Body of pancreas (tissue), 4 donors: Measurements from ENCODE around the gene CIRBP. TPM values are rescaled to one million over a fixed set of nuclear protein-coding genes. Genes with fewer than 3 reads are reported as not detected.
"Not testable (repeated sequence)": the region's sequence is repeated elsewhere in the genome, so short reads cannot be mapped to it uniquely, and the experiment has no call there.

ENCODE experiments used
- ATAC-seq: fragments of 150-250 bp; one replicate; pipeline ENCODE4 v1.9.1; 2016
- DNase-seq, 4 donors: peaks; one replicate each; pipeline ENCODE4 v3.0.0-alpha.2; 2019
- H3K27ac ChIP-seq, 4 donors: fragments of 200-600 bp; sonication (generic); 1 replicate in 3 of 4; 2 replicates in 1 of 4; pipeline versions ENCODE4 v1.5.1 to v1.6.1; 2016 to 2019; ENCODE audit warnings: mild to moderate bottlenecking in 1 of 4, mixed read lengths in 1 of 4, moderate library complexity in 1 of 4
- H3K27me3 ChIP-seq, 2 donors: fragments of 200-600 bp; sonication (generic); one replicate each; pipeline ENCODE4 v1.6.0; 2016; ENCODE audit warnings: mild to moderate bottlenecking in 1 of 2
- H3K36me3 ChIP-seq, 2 donors: fragments of 200-600 bp; sonication (generic); replicated peaks in 1 of 2; 2 replicates each; pipeline ENCODE4 v1.5.1; 2016; ENCODE audit warnings: low read depth in 2 of 2; ENCODE audit not compliant: insufficient read depth in 1 of 2
- H3K4me1 ChIP-seq: fragments of 200-600 bp; sonication (generic); one replicate; pipeline ENCODE4 v1.6.0; 2016
- H3K4me3 ChIP-seq, 2 donors: fragments of 200-600 bp; sonication (generic); 1 replicate in 1 of 2; 2 replicates in 1 of 2; pipeline ENCODE4 v1.5.1; 2016 to 2019
- H3K9me3 ChIP-seq, 3 donors: fragments of 200-600 bp; sonication (generic); 1 replicate in 2 of 3; 2 replicates in 1 of 3; pipeline ENCODE4 v1.5.1; 2016
- POLR2A ChIP-seq, 3 donors: fragments of 450-650 bp; IDR thresholded peaks; one replicate each; pipeline ENCODE4 v1.6.1; 2016; ENCODE audit warnings: antibody characterized with exemption in 3 of 3, mild to moderate bottlenecking in 2 of 3
- WGBS, 2 donors: methylation state at CpG; one replicate each; pipeline ENCODE4 v1.1.5; 2017; 5-methylcytosine and 5-hydroxymethylcytosine counted together
- intact Hi-C: fragments of 100-400 bp; cut with DNase I; formaldehyde crosslinking; loops from one replicate; pipeline ENCODE4 v1.15.1; 2023
- total RNA-seq, 2 donors: library from RNA; depleted of rRNA; stranded (reverse); fragments of >200 nt; gene quantifications; one replicate each; pipeline ENCODE4 v1.1.0, GENCODE V29; 2016
- TF ChIP-seq, protein P1 (sequence below), 7 experiments: fragments of 450-650 bp in 4 of 7; fragments of 200-600 bp in 3 of 7; sonication (generic) in 3 of 7; IDR thresholded peaks; one replicate each; pipeline ENCODE4 v1.5.1; 2016 to 2019; ENCODE audit warnings: antibody characterized with exemption in 7 of 7

CIRBP gene
- total RNA-seq, 2 donors from 2014 or later, result 582 to 630 TPM

DNA sequence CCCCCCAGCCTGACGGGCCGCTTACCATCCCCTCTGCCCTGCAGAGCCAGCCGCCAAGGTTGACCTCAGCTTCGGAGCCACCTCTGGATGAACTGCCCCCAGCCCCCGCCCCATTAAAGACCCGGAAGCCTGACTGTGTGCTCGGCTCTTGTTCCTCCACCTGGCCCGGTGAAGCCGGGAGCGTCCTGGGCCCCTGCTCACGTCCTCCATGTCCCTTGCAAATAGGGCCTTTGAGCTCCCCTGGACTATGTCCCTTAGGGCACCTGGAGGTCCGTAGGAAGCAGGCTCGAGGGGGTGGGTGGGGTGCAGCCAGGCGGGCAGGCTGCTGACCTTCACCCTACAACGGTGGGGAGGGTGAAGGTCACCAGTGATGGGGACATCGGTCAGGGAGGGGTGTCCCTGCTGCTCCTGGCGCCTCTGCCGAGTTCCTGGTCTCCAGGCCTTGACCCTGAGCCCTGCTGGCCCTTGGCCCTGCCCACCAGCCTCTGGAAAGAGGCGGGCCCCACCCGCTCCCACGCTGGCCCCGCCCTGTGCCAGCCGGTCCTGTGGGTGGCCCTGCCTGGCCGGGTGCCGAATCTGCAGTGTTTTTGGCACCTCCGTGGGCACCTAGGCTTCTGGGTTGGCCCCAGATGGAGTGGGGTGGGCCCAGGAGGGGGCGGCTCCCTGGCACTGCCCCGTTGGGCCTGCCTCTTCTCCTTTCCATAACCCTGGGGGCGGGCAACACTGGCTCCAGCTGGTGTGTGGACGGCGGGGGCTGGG lies 24.3 kb upstream of the CIRBP start:
- DNase-seq (peak; percentile 66 to 88 (median 70)), ATAC-seq (no peak)
- intact Hi-C loops, result no loop called here
- Histone ChIP-seq H3K4me3 (no peak overlapping the region), H3K4me1 (peaks cover 76% of the 10 kb centered on the region), H3K36me3 (no peaks in the 10 kb centered on the region), H3K27me3 (no peaks in the 10 kb centered on the region), H3K27ac (peak overlapping the region; percentile 78 to 100 (median 89)), H3K9me3 (no peaks in the 10 kb centered on the region)
- TF ChIP-seq POLR2A (IDR thresholded peaks at IDR 0.05), result no peak
- TF ChIP-seq, protein P1, sequence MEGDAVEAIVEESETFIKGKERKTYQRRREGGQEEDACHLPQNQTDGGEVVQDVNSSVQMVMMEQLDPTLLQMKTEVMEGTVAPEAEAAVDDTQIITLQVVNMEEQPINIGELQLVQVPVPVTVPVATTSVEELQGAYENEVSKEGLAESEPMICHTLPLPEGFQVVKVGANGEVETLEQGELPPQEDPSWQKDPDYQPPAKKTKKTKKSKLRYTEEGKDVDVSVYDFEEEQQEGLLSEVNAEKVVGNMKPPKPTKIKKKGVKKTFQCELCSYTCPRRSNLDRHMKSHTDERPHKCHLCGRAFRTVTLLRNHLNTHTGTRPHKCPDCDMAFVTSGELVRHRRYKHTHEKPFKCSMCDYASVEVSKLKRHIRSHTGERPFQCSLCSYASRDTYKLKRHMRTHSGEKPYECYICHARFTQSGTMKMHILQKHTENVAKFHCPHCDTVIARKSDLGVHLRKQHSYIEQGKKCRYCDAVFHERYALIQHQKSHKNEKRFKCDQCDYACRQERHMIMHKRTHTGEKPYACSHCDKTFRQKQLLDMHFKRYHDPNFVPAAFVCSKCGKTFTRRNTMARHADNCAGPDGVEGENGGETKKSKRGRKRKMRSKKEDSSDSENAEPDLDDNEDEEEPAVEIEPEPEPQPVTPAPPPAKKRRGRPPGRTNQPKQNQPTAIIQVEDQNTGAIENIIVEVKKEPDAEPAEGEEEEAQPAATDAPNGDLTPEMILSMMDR (IDR thresholded peaks at IDR 0.05), result no peak
- 7 to 11% methylated on average over 3 to 31 of the region's 31 CpGs for WGBS, 2 donors

DNA sequence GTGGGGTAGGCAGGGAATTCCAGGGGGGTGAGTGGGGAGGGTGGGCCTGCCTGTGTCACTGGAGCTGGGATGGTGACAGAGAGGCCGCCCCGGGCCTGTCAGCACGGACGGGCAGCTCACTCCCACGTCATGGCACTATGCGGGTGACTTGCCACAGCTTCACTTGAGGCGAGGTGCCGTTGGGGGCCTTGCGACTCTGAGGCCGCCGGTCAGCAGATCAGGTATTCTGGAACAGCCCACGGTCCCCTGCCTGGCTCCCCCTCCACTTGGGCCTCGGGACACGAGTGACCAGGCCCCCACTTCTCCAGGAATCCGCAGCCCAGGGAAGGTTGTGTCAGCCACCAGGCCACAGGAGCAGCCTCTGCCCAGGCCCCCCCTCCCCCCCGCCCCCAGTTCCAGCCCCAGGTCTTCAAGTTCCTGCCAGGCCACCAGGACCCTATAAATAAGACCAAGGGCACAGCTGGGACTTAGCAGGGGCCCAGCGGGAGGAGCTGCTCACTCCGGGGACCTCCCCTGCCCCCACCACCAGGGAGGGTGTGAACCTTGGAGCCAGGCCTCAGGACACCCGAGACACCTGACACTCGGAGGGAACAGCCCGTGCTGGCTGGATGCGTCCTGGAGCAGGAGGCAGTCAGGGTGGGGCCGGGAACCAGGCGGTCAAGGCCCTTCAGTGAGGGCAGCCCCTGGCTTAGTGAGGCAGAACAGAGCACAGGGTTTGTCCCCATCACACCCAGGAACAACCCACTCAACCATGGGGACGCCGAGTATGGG lies 23.5 kb upstream of the CIRBP start:
- Histone ChIP-seq H3K27me3 (no peaks in the 10 kb centered on the region), H3K4me3 (no peak overlapping the region), H3K9me3 (no peaks in the 10 kb centered on the region), H3K36me3 (no peaks in the 10 kb centered on the region), H3K4me1 (peaks cover 68% of the 10 kb centered on the region), H3K27ac (peak overlapping the region; percentile 78 to 100 (median 89))
- intact Hi-C loops, result no loop called here
- 44 to 80% methylated on average over 2 to 23 of the region's 26 CpGs for WGBS, 2 donors
- DNase-seq, result peak; percentile 63 to 90 (median 70)
- no peak for ATAC-seq
- TF ChIP-seq POLR2A (IDR thresholded peaks at IDR 0.05), result peak in 2 of 3 donors; percentile 14 to 26
- TF ChIP-seq, protein P1 (IDR thresholded peaks at IDR 0.05), result no peak

GRCh38 chr19:1246265-1247087 lies 22.7 kb upstream of the CIRBP start:
- H3K36me3 ChIP-seq, H3K4me3 ChIP-seq, H3K27me3 ChIP-seq, ATAC-seq, H3K9me3 ChIP-seq, intact Hi-C loops: not testable (repeated sequence)
- H3K4me1 ChIP-seq, result peaks cover 65% of the 10 kb centered on the region
- 75 to 81% methylated on average over 17 to 27 of the region's 27 CpGs for WGBS, 2 donors
- peak overlapping the region; percentile 78 to 100 (median 94) for H3K27ac ChIP-seq
- DNase-seq, result peak in 2 of 4 donors; percentile 52 to 65

- 56 to 98% methylated on average over 4 to 8 of the region's 8 CpGs for WGBS, 2 donors
- Histone ChIP-seq H3K9me3 (no peaks in the 10 kb centered on the region), H3K27me3 (no peaks in the 10 kb centered on the region), H3K4me3 (no peak overlapping the region), H3K4me1 (peaks cover 70% of the 10 kb centered on the region), H3K36me3 (no peaks in the 10 kb centered on the region), H3K27ac (peak overlapping the region; percentile 99 to 100 (median 100))
- no peak for ATAC-seq
- TF ChIP-seq, protein P1 (IDR thresholded peaks at IDR 0.05), result no peak
- TF ChIP-seq POLR2A (IDR thresholded peaks at IDR 0.05), result no peak
- intact Hi-C loops, result no loop called here
- DNase-seq, result no peak
Observed at GRCh38 chr19:1247748-1248138, 21.4 kb upstream of the CIRBP start.
